IMR-90 (cell line): ENCODE measurements around the gene TRAIP. TPM values are rescaled to one million over a fixed set of nuclear protein-coding genes. Genes with fewer than 3 reads are reported as not detected.
A peak's percentile ranks its signal among the peaks of the same experiment; 100 is the strongest.

Experiments
- ATAC-seq: fragments of 200-7000 bp; cut with Tn5 transposase; 2 replicates; pipeline ENCODE4 v1.9.1; 2020; ENCODE audit warnings: low read depth, mild to moderate bottlenecking, moderate library complexity
- BruUV-seq: library from RNA; stranded (reverse); fragments of 400-500 nt; replicated peaks from 2 replicates; lab custom pipeline; 2021; lab: Mats Ljungman, UMichigan
- CTCF ChIA-PET: fragments of 300-600 bp; formaldehyde crosslinking; extraction: SDS; loops from one replicate; lab custom pipeline; 2021; ENCODE audit warnings: antibody characterized with exemption; lab: Yijun Ruan, JAX
- POLR2A ChIA-PET: fragments of 300-600 bp; sonication (Branson Sonifier 250); formaldehyde crosslinking; loops from one replicate; lab custom pipeline; 2022; ENCODE audit warnings: antibody characterized with exemption; ENCODE audit not compliant: unreplicated experiment; lab: Charles Lee
- DNase-seq: peaks from one replicate; pipeline ENCODE4 v3.0.0; 2013
- H2AFZ ChIP-seq: replicated peaks from 2 replicates; pipeline ENCODE3; 2013; ENCODE audit warnings: low read length, mild to moderate bottlenecking; ENCODE audit not compliant: poor library complexity
- H2AK5ac ChIP-seq: 2 replicates; pipeline ENCODE4 v1.6.1; 2013; ENCODE audit warnings: low read depth, low read length, inconsistent platforms
- H2AK9ac ChIP-seq: replicated peaks from 2 replicates; pipeline ENCODE3; 2013; ENCODE audit warnings: mild to moderate bottlenecking, low read depth, low read length, moderate library complexity; ENCODE audit not compliant: poor library complexity
- H2BK120ac ChIP-seq: 2 replicates; pipeline ENCODE4 v1.6.1; 2013; ENCODE audit warnings: low read depth, low read length, inconsistent platforms
- H2BK15ac ChIP-seq: 3 replicates; pipeline ENCODE4 v1.6.1; 2013; ENCODE audit warnings: low read depth, low read length, inconsistent platforms
- H2BK20ac ChIP-seq: 2 replicates; pipeline ENCODE4 v1.6.1; 2013; ENCODE audit warnings: low read depth, mild to moderate bottlenecking, inconsistent platforms, low read length, moderate library complexity
- H2BK5ac ChIP-seq: 2 replicates; pipeline ENCODE4 v1.6.1; 2013; ENCODE audit warnings: mild to moderate bottlenecking, low read depth, low read length, inconsistent platforms; ENCODE audit not compliant: poor library complexity, severe bottlenecking
- H3K14ac ChIP-seq: replicated peaks from 2 replicates; pipeline ENCODE4 v1.6.1; 2013; ENCODE audit warnings: low read depth, low read length, inconsistent platforms
- H3K18ac ChIP-seq: 2 replicates; pipeline ENCODE4 v1.6.1; 2013; ENCODE audit warnings: low read depth, low read length, control low read depth
- H3K23ac ChIP-seq: 2 replicates; pipeline ENCODE4 v1.6.1; 2013; ENCODE audit warnings: low read depth, low read length, inconsistent platforms
- H3K27ac ChIP-seq: 2 replicates; pipeline ENCODE4 v1.5.1; 2013; ENCODE audit warnings: mild to moderate bottlenecking, control low read depth, low read length; ENCODE audit not compliant: insufficient read depth
- H3K27me3 ChIP-seq: 2 replicates; pipeline ENCODE4 v1.6.1; 2013; ENCODE audit warnings: low read length; ENCODE audit not compliant: control insufficient read depth, insufficient read depth
- H3K36me3 ChIP-seq: 2 replicates; pipeline ENCODE4 v1.6.1; 2013; ENCODE audit warnings: low read length, mixed read lengths; ENCODE audit not compliant: control insufficient read depth, insufficient read depth
- H3K4ac ChIP-seq: 2 replicates; pipeline ENCODE4 v1.6.1; 2013; ENCODE audit warnings: low read depth, low read length, inconsistent platforms
- H3K4me1 ChIP-seq: 2 replicates; pipeline ENCODE4 v1.6.1; 2013; ENCODE audit warnings: low read length, mixed read lengths; ENCODE audit not compliant: control insufficient read depth, insufficient read depth
- H3K4me2 ChIP-seq: 2 replicates; pipeline ENCODE4 v1.6.1; 2013; ENCODE audit warnings: low read depth, mild to moderate bottlenecking, control low read depth, low read length, moderate library complexity
- H3K4me3 ChIP-seq: 2 replicates; pipeline ENCODE4 v1.5.1; 2013; ENCODE audit warnings: low read depth, mild to moderate bottlenecking, control low read depth, low read length, moderate library complexity; ENCODE audit not compliant: insufficient read depth
- H3K56ac ChIP-seq: 2 replicates; pipeline ENCODE4 v1.6.1; 2013; ENCODE audit warnings: low read length, inconsistent platforms; ENCODE audit not compliant: insufficient read depth; ENCODE audit errors: extremely low read depth
- H3K79me1 ChIP-seq, 2 experiments: 2 replicates each; pipeline ENCODE4 v1.6.1; 2013; ENCODE audit warnings: low read length in 2 of 2, inconsistent platforms in 1 of 2, low read depth in 1 of 2
- H3K9ac ChIP-seq: 2 replicates; pipeline ENCODE4 v1.6.1; 2013; ENCODE audit warnings: low read depth, low read length, control low read depth
- H3K9me1 ChIP-seq: 2 replicates; pipeline ENCODE4 v1.6.1; 2013; ENCODE audit warnings: low read length, inconsistent platforms; ENCODE audit not compliant: insufficient read depth
- H3K9me3 ChIP-seq: 2 replicates; pipeline ENCODE4 v1.6.1; 2013; ENCODE audit warnings: low read length; ENCODE audit not compliant: control insufficient read depth, insufficient read depth
- H4K20me1 ChIP-seq: 2 replicates; pipeline ENCODE4 v1.6.1; 2013; ENCODE audit warnings: low read length, inconsistent platforms; ENCODE audit not compliant: insufficient read depth
- H4K5ac ChIP-seq: 2 replicates; pipeline ENCODE4 v1.6.1; 2013; ENCODE audit warnings: mild to moderate bottlenecking, low read depth, low read length, control low read depth
- H4K8ac ChIP-seq, 2 experiments: 2 replicates each; pipeline ENCODE4 v1.6.1; 2013; ENCODE audit warnings: low read depth in 2 of 2, low read length in 2 of 2, control low read depth in 1 of 2, inconsistent platforms in 1 of 2
- H4K91ac ChIP-seq: 2 replicates; pipeline ENCODE4 v1.6.1; 2013; ENCODE audit warnings: low read depth, low read length, inconsistent platforms; ENCODE audit not compliant: insufficient read depth
- BHLHE40 ChIP-seq: fragments of 150-350 bp; IDR thresholded peaks from 2 replicates; pipeline ENCODE4 v1.6.1; 2016; ENCODE audit warnings: mild to moderate bottlenecking, low read depth, low read length
- CEBPB ChIP-seq: IDR thresholded peaks from 2 replicates; pipeline ENCODE4 v1.6.1; 2012; ENCODE audit warnings: low read depth, low read length, improper control_type of control experiment
- CHD1 ChIP-seq: IDR thresholded peaks from 2 replicates; pipeline ENCODE4 v1.6.1; 2012; ENCODE audit warnings: low read depth, low read length, improper control_type of control experiment
- FOS ChIP-seq: fragments of 150-350 bp; IDR thresholded peaks from 2 replicates; pipeline ENCODE4 v1.6.1; 2016; ENCODE audit warnings: low read depth, low read length
- MAFK ChIP-seq: IDR thresholded peaks from 2 replicates; pipeline ENCODE4 v1.6.1; 2012; ENCODE audit warnings: low read depth, low read length, improper control_type of control experiment
- MAZ ChIP-seq: IDR thresholded peaks from 2 replicates; pipeline ENCODE4 v1.6.1; 2012; ENCODE audit warnings: low read depth, mild to moderate bottlenecking, low read length, improper control_type of control experiment, moderate library complexity, borderline replicate concordance
- MXI1 ChIP-seq: IDR thresholded peaks from 2 replicates; pipeline ENCODE4 v1.6.1; 2012; ENCODE audit warnings: low read depth, mild to moderate bottlenecking, low read length, moderate library complexity, borderline replicate concordance
- NFE2L2 ChIP-seq: fragments of 150-350 bp; IDR thresholded peaks from 2 replicates; pipeline ENCODE4 v1.6.1; 2016; ENCODE audit warnings: low read depth, mild to moderate bottlenecking, low read length
- POLR2A ChIP-seq: IDR thresholded peaks from 2 replicates; pipeline ENCODE4 v1.6.1; 2012; ENCODE audit warnings: mild to moderate bottlenecking, low read depth, low read length
- RAD21 ChIP-seq: IDR thresholded peaks from 2 replicates; pipeline ENCODE4 v1.6.1; 2012; ENCODE audit warnings: low read length, improper control_type of control experiment
- RCOR1 ChIP-seq: IDR thresholded peaks from 2 replicates; pipeline ENCODE4 v1.6.1; 2012; ENCODE audit warnings: mild to moderate bottlenecking, low read length, improper control_type of control experiment; ENCODE audit not compliant: insufficient replicate concordance
- RFX5 ChIP-seq: IDR thresholded peaks from 2 replicates; pipeline ENCODE4 v1.8.0; 2012; ENCODE audit warnings: low read depth, mild to moderate bottlenecking, low read length, moderate library complexity
- SMC3 ChIP-seq: fragments of 150-350 bp; IDR thresholded peaks from 2 replicates; pipeline ENCODE4 v1.6.1; 2016; ENCODE audit warnings: low read depth, mild to moderate bottlenecking, antibody characterized with exemption, low read length, moderate library complexity
- WGBS, 2 experiments: methylation state at CpG; one replicate each; pipeline versions ENCODE4 v1.1.5 to v1.1.7; 2013; ENCODE audit warnings: missing lambda C conversion rate in 2 of 2; ENCODE audit not compliant: insufficient read length in 1 of 2; ENCODE audit errors: extremely low coverage in 2 of 2; 5-methylcytosine and 5-hydroxymethylcytosine counted together
- dilution Hi-C: fragments of 300-500 bp; cut with HindIII; formaldehyde crosslinking; loops from one replicate; pipeline ENCODE4 v1.14.3; 2018; ENCODE audit warnings: low sequenced_read_pairs; ENCODE audit not compliant: unreplicated experiment
- in situ Hi-C: fragments of 300-500 bp; cut with MboI; formaldehyde crosslinking; loops from 3 replicates; pipeline ENCODE4 v1.14.3; 2019; ENCODE audit warnings: low sequenced_read_pairs, inconsistent platforms, mixed read lengths
- intact Hi-C: fragments of 100-400 bp; cut with micrococcal nuclease; formaldehyde crosslinking; loops from 2 replicates; pipeline ENCODE4 v1.10.0; 2022
- polyA plus RNA-seq, 3 experiments: library from polyadenylated mRNA; depleted of rRNA; stranded (reverse); fragments of >200 nt; gene quantifications; 2 replicates each; pipeline ENCODE4 v1.2.3, GENCODE V29; 2012; ENCODE audit warnings: low replicate concordance in 1 of 3
- total RNA-seq: library from RNA; depleted of rRNA; stranded (reverse); fragments of >200 nt; gene quantifications from 2 replicates; pipeline ENCODE4 v1.2.3, GENCODE V29; 2012
- TF ChIP-seq, protein P1 (sequence below): fragments of 150-350 bp; IDR thresholded peaks from 2 replicates; pipeline ENCODE4 v1.6.1; 2017; ENCODE audit warnings: mild to moderate bottlenecking, antibody characterized with exemption, low read length, low read depth
- TF ChIP-seq, protein P2 (sequence below): conservative IDR thresholded peaks from 2 replicates; pipeline ENCODE4 v1.5.1; 2012; ENCODE audit warnings: mild to moderate bottlenecking, low read depth, low read length, improper control_type of control experiment
- TF ChIP-seq, protein P3 (sequence below): fragments of 150-350 bp; IDR thresholded peaks from 2 replicates; pipeline ENCODE4 v1.6.1; 2016; ENCODE audit warnings: low read depth, mild to moderate bottlenecking, low read length, moderate library complexity, borderline replicate concordance

The TRAIP gene
- total and polyA plus RNA-seq, 2 of the 4 experiments (the other 2 are of a cell fraction) = 6.3 to 9.2 TPM

DNA sequence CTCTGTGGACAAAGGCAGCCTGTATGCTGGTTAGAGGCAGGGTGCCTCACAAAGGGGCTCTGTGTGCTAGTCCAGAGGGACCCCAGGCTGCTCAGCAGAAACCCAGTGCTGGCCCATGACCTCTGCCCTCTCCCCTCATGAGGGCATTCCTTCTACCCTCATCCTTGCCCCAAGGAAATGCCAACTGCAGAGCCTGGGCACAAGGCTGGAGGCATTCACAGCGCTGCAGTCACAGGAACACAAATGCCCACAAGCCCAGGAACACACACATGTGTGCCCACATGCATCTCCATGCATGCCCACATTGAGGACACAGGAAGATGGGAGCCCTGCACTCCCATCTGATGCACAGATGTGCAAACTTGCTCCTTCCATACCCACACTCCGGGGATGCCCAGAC is 49.5 kb downstream of the TRAIP start:
- no peak for TF ChIP-seq CEBPB
- no peak for TF ChIP-seq BHLHE40
- no peak for TF ChIP-seq MAZ
- no peak for TF ChIP-seq RFX5
- no peak for TF ChIP-seq SMC3
- TF ChIP-seq, protein P1, sequence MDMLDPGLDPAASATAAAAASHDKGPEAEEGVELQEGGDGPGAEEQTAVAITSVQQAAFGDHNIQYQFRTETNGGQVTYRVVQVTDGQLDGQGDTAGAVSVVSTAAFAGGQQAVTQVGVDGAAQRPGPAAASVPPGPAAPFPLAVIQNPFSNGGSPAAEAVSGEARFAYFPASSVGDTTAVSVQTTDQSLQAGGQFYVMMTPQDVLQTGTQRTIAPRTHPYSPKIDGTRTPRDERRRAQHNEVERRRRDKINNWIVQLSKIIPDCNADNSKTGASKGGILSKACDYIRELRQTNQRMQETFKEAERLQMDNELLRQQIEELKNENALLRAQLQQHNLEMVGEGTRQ = no peak
- no peak for TF ChIP-seq MAFK
- no peak for TF ChIP-seq RAD21
- TF ChIP-seq MXI1 = no peak
- TF ChIP-seq, protein P2, sequence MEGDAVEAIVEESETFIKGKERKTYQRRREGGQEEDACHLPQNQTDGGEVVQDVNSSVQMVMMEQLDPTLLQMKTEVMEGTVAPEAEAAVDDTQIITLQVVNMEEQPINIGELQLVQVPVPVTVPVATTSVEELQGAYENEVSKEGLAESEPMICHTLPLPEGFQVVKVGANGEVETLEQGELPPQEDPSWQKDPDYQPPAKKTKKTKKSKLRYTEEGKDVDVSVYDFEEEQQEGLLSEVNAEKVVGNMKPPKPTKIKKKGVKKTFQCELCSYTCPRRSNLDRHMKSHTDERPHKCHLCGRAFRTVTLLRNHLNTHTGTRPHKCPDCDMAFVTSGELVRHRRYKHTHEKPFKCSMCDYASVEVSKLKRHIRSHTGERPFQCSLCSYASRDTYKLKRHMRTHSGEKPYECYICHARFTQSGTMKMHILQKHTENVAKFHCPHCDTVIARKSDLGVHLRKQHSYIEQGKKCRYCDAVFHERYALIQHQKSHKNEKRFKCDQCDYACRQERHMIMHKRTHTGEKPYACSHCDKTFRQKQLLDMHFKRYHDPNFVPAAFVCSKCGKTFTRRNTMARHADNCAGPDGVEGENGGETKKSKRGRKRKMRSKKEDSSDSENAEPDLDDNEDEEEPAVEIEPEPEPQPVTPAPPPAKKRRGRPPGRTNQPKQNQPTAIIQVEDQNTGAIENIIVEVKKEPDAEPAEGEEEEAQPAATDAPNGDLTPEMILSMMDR = no peak
- no peak for TF ChIP-seq POLR2A
- no peak for TF ChIP-seq RCOR1
- no peak for TF ChIP-seq FOS
- TF ChIP-seq, protein P3, sequence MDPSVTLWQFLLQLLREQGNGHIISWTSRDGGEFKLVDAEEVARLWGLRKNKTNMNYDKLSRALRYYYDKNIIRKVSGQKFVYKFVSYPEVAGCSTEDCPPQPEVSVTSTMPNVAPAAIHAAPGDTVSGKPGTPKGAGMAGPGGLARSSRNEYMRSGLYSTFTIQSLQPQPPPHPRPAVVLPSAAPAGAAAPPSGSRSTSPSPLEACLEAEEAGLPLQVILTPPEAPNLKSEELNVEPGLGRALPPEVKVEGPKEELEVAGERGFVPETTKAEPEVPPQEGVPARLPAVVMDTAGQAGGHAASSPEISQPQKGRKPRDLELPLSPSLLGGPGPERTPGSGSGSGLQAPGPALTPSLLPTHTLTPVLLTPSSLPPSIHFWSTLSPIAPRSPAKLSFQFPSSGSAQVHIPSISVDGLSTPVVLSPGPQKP = no peak
- no peak for TF ChIP-seq NFE2L2
- TF ChIP-seq CHD1 = no peak
- intact Hi-C loops = no loop called here
- POLR2A ChIA-PET = no interaction called here
- CTCF ChIA-PET = interaction anchor here (0.8 kb wide), 1 partner anchor 32 kb away, joined by 3 read pairs; no protein-coding TSS in a partner anchor
- BruUV-seq = no TSS peak
- H3K56ac ChIP-seq = no peak overlapping the region
- H2AK9ac ChIP-seq = no peak overlapping the region
- in situ Hi-C loops = no loop called here
- H2BK5ac ChIP-seq = no peak overlapping the region
- H2BK20ac ChIP-seq = no peak overlapping the region
- peaks cover 0 to 9% of the 10 kb centered on the region in 2 experiments; a peak in 1 of 4 replicates for H3K79me1 ChIP-seq
- 0 out of 2 replicates have a peak overlapping the region, but pooled peaks have one; percentile 8 for H3K14ac ChIP-seq
- DNase-seq (no peak), ATAC-seq (no peak)
- no peak overlapping the region for H3K9ac ChIP-seq
- no peak overlapping the region for H2AK5ac ChIP-seq
- no peaks in the 10 kb centered on the region for H3K9me3 ChIP-seq
- no peak overlapping the region for H3K4me2 ChIP-seq
- H3K4ac ChIP-seq = no peak overlapping the region; the same call in 1 of the 2 replicates
- H3K36me3 ChIP-seq = peaks cover 27% of the 10 kb centered on the region
- H3K4me3 ChIP-seq = no peak overlapping the region
- no peak overlapping the region for H4K91ac ChIP-seq
- no peak overlapping the region for H3K27ac ChIP-seq
- 0 out of 2 replicates have a peak overlapping the region, but pooled peaks have one; percentile 33 for H2BK120ac ChIP-seq
- H4K5ac ChIP-seq = no peak overlapping the region
- H3K4me1 ChIP-seq = peaks cover 32% of the 10 kb centered on the region
- H3K9me1 ChIP-seq = peaks cover 7% of the 10 kb centered on the region; the same call in 1 of the 2 replicates
- peak overlapping the region in 1 of 2 experiments; percentile 50; a peak in 1 of 4 replicates for H4K8ac ChIP-seq
- H4K20me1 ChIP-seq = no peaks in the 10 kb centered on the region
- no peak overlapping the region for H2BK15ac ChIP-seq
- dilution Hi-C loops = no loop called here
- no peak overlapping the region for H3K23ac ChIP-seq
- H2AFZ ChIP-seq = no peak overlapping the region
- WGBS, 2 experiments = 93% methylated on average over 1 of the region's 2 CpGs; no CpG with 5 or more reads in 1 of the 2 experiments
- H3K27me3 ChIP-seq = no peaks in the 10 kb centered on the region
- H3K18ac ChIP-seq = no peak overlapping the region
